Adrenal gland (tissue), 5 donors: ENCODE data around the gene KIF18A.

Experiments used
- POLR2A ChIP-seq, 2 donors: fragments of 450-650 bp; IDR thresholded peaks; one replicate each; pipeline ENCODE4 v1.6.1; 2017; ENCODE audit warnings: antibody characterized with exemption in 2 of 2, mild to moderate bottlenecking in 2 of 2, moderate library complexity in 1 of 2
- TF ChIP-seq, protein P1 (sequence below), 6 experiments: fragments of 450-650 bp in 4 of 6; fragments of 200-600 bp in 2 of 6; sonication (generic) in 1 of 6; IDR thresholded peaks; 1 replicate in 5 of 6; 2 replicates in 1 of 6; pipeline versions ENCODE4 v1.5.1 to v1.8.0; 2016 to 2021; ENCODE audit warnings: antibody characterized with exemption in 6 of 6, mild to moderate bottlenecking in 2 of 6, moderate library complexity in 1 of 6
- donor health status: DM: no; HTN: no; CAD: no.

DNA sequence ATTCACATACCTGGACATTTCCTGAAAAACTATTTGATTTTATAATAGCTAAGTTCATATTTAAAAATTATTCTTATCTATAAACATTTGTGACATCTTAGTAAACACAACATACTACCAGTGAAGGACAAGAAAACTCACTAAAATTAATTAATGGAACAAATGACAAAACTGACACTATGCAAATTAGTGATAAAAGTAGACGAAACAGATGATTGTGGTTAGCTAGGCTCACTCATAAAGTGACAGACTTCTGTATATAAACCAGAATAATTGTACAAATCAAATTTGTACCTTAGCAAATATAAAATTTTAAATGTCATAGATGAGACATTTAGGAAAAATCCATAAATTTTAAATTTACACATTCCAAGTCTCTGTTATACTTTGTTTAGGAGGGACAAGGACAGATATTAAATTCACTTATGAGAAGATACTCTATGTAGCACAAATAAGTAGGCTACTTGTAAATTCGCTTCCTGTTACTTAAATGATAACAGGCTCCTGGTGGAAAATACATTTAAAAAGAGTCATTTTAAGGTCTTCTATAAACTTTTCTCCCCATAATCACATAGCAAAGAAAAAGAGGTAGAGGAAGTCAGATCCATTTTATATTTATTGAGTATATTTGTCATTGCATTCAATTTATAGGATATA, 81.2 kb downstream of the KIF18A start:
- TF ChIP-seq, protein P1, sequence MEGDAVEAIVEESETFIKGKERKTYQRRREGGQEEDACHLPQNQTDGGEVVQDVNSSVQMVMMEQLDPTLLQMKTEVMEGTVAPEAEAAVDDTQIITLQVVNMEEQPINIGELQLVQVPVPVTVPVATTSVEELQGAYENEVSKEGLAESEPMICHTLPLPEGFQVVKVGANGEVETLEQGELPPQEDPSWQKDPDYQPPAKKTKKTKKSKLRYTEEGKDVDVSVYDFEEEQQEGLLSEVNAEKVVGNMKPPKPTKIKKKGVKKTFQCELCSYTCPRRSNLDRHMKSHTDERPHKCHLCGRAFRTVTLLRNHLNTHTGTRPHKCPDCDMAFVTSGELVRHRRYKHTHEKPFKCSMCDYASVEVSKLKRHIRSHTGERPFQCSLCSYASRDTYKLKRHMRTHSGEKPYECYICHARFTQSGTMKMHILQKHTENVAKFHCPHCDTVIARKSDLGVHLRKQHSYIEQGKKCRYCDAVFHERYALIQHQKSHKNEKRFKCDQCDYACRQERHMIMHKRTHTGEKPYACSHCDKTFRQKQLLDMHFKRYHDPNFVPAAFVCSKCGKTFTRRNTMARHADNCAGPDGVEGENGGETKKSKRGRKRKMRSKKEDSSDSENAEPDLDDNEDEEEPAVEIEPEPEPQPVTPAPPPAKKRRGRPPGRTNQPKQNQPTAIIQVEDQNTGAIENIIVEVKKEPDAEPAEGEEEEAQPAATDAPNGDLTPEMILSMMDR (IDR thresholded peaks at IDR 0.05), result no peak
- no peak for TF ChIP-seq POLR2A (IDR thresholded peaks at IDR 0.05)
